Endothelial cell of umbilical vein (primary cell): Measurements from ENCODE around the gene ASB7.

Experiments used
- CTCF ChIP-seq, 2 donors: IDR thresholded peaks; 1 replicate in 1 of 2; 2 replicates in 1 of 2; pipeline ENCODE4 v1.5.1; 2011; ENCODE audit warnings: low read length in 2 of 2, mild to moderate bottlenecking in 2 of 2, moderate library complexity in 2 of 2, control low read depth in 1 of 2, inconsistent platforms in 1 of 2, low read depth in 1 of 2; ENCODE audit not compliant: insufficient read depth in 1 of 2; ENCODE audit errors: extremely low read depth in 1 of 2
- GATA2 ChIP-seq: IDR thresholded peaks from 2 replicates; pipeline ENCODE4 v1.7.0; 2011; ENCODE audit warnings: low read depth, mild to moderate bottlenecking, moderate library complexity, mixed read lengths, low read length; ENCODE audit not compliant: insufficient read length, insufficient read depth
- JUN ChIP-seq: IDR thresholded peaks from 2 replicates; pipeline ENCODE4 v1.6.1; 2011; ENCODE audit warnings: borderline replicate concordance, low read depth; ENCODE audit not compliant: insufficient read length, insufficient read depth
- MYC ChIP-seq: IDR thresholded peaks from one replicate; pipeline ENCODE4 v1.6.1; 2011; ENCODE audit warnings: mild to moderate bottlenecking, low read depth, low read length
- POLR2A ChIP-seq: IDR thresholded peaks from 2 replicates; pipeline ENCODE4 v1.6.1; 2012; ENCODE audit warnings: low read depth, mild to moderate bottlenecking, control low read depth, low read length
- POLR2AphosphoS5 ChIP-seq: IDR thresholded peaks from 2 replicates; pipeline ENCODE4 v1.6.1; 2012; ENCODE audit warnings: low read depth, mild to moderate bottlenecking, control low read depth, low read length, moderate library complexity; ENCODE audit not compliant: insufficient read depth

GRCh38 chr15:100614918-100615317 is 12.5 kb downstream of the ASB7 start:
- TF ChIP-seq POLR2A, result no peak
- TF ChIP-seq CTCF (IDR thresholded peaks at IDR 0.05; ENCODE audit: extremely low read depth in 1 of 2, insufficient read depth in 1 of 2, low read depth in 1 of 2, low read length in 2 of 2), result no peak
- TF ChIP-seq JUN, result no peak
- TF ChIP-seq POLR2AphosphoS5, result no peak
- no peak for TF ChIP-seq GATA2
- TF ChIP-seq MYC, result no peak
